MG63 (cell line): Measurements from ENCODE around the gene KCNQ1OT1. TPM values are rescaled to one million over a fixed set of nuclear protein-coding genes. Genes with fewer than 3 reads are reported as not detected.

ENCODE experiments used
- DNase-seq: peaks from one replicate; pipeline ENCODE4 v3.0.0-alpha.2; 2020
- H3K27me3 ChIP-seq: fragments of 250-450 bp; sonication (Bioruptor Pico); 2 replicates; pipeline ENCODE4 v1.5.1; 2020; ENCODE audit warnings: mild to moderate bottlenecking, moderate library complexity
- H3K36me3 ChIP-seq: fragments of 250-450 bp; sonication (Bioruptor Pico); 2 replicates; pipeline ENCODE4 v1.5.1; 2020; ENCODE audit warnings: mild to moderate bottlenecking, moderate library complexity
- H3K4me3 ChIP-seq: fragments of 250-450 bp; sonication (Bioruptor Pico); 2 replicates; pipeline ENCODE4 v1.5.1; 2020; ENCODE audit warnings: mild to moderate bottlenecking, moderate library complexity
- H3K9me3 ChIP-seq: fragments of 250-450 bp; sonication (Bioruptor Pico); 2 replicates; pipeline ENCODE4 v1.5.1; 2020; ENCODE audit warnings: mild to moderate bottlenecking, moderate library complexity
- total RNA-seq: library from RNA; depleted of rRNA; stranded (reverse); fragments of >200 nt; shearing (Covaris generic); gene quantifications from 2 replicates; pipeline ENCODE4 v1.2.3, GENCODE V29; 2014; ENCODE audit warnings: low replicate concordance

Gene KCNQ1OT1
- total RNA-seq, 1 experiment from 2014 or later, result 0.16 TPM

- no peak for DNase-seq
- Histone ChIP-seq H3K36me3 (no peaks in the 10 kb centered on the region), H3K27me3 (no peaks in the 10 kb centered on the region), H3K9me3 (no peaks in the 10 kb centered on the region), H3K4me3 (no peak overlapping the region)
Observed at GRCh38 chr11:2573240-2574042, 126.4 kb downstream of the KCNQ1OT1 start.

- no peak for DNase-seq
- H3K27me3 ChIP-seq, result no peaks in the 10 kb centered on the region
Observed at GRCh38 chr11:2572491-2573239, 127.1 kb downstream of the KCNQ1OT1 start.

DNA sequence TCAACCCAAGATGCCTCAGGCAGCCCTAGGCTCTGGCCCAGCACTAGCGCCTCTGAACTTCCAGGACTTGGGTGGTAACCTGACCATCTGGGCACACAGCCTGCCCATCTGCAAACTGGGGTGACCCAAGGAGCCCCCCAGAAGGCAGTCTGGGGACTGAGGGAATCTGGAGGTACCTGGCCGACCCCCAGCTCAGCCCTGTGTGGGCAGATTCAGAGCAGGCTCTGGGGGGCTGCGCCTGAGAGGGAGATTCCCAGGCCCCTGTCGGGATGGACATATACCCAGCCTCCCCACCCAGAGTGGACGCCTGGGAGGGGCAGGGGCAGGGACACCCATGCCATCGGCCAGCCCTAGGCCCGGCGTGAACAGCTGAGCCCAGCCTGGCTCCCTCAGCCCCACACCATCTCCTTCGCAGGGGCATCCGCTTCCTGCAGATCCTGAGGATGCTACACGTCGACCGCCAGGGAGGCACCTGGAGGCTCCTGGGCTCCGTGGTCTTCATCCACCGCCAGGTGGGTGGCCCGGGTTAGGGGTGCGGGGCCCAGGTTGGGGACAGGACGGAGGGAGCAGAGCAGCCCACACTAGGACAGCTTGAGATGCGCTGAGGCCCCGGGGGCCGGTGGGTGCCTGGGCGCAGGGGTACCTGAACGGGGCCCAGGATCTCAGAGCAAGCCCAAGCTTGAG, 128.1 kb downstream of the KCNQ1OT1 start:
- Histone ChIP-seq H3K27me3 (no peaks in the 10 kb centered on the region), H3K36me3 (no peaks in the 10 kb centered on the region), H3K4me3 (no peak overlapping the region), H3K9me3 (no peaks in the 10 kb centered on the region)
- DNase-seq, result no peak

More at GRCh38 chr11:2572491-2573239, 127.1 kb downstream of the KCNQ1OT1 start:
- H3K4me3 ChIP-seq, result no peak overlapping the region
- no peaks in the 10 kb centered on the region for H3K36me3 ChIP-seq
- no peaks in the 10 kb centered on the region for H3K9me3 ChIP-seq

DNA sequence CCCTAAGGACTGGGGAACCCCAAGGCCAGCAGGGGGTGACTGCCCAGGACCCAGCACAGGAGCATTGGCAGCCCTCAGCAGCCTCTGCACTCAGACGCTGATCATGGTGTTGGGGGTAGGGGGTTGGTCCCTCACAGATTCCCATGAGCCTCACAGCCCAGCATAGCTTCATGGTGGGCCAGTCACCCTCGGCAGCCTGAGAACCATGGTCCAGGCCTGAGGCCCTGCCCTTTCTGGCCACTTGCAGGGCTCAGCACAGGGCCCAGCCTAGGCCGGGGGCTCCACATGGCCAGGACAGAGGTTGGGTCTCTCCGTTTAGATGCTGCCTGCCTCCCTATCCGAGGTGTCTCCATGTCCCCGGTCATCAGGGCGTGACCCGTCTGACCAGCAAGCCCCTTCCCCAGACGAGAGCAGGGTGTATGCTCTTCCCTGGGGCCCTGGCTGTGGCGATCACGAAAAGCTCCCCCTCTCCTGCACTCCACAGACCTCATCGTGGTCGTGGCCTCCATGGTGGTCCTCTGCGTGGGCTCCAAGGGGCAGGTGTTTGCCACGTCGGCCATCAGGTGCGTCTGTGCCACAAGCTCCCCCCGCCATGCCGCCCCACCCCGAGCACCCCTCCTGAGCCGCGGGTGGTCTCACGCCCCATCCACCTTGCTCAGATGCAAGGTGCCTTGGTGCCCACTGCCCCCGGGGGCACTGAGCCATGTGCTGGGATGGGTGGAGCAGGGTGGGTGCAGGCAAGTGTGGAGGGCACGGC, 128.8 kb downstream of the KCNQ1OT1 start:
- Histone ChIP-seq H3K4me3 (no peak overlapping the region), H3K36me3 (no peaks in the 10 kb centered on the region), H3K27me3 (no peaks in the 10 kb centered on the region), H3K9me3 (no peaks in the 10 kb centered on the region)
- no peak for DNase-seq

DNA sequence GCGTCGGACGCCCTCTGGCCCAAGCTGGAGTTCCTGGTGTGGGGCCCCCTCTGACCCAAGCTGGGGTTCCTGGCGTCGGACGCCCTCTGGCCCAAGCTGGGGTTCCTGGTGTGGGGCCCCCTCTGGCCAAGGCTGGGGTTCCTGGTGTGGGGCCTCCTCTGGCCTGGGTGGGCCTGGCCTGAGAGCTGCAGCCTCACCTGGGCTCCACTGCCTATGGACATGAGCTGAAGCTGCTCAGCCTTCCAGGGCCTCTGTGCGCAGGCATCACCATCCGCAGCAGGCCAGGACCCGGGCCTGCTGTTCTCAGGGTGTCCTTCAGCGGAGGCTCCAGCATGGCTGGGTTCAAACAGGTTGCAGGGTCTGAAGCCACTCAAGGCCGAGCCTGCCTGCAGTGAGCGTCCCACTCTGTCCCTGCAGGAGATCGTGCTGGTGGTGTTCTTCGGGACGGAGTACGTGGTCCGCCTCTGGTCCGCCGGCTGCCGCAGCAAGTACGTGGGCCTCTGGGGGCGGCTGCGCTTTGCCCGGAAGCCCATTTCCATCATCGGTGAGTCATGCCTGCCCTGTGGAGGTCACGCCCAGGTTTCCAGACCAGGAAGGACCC, 129.5 kb downstream of the KCNQ1OT1 start:
- Histone ChIP-seq H3K27me3 (no peaks in the 10 kb centered on the region), H3K4me3 (no peak overlapping the region), H3K36me3 (no peaks in the 10 kb centered on the region), H3K9me3 (no peaks in the 10 kb centered on the region)
- DNase-seq, result no peak

GRCh38 chr11:2569731-2570210, 130.0 kb downstream of the KCNQ1OT1 start:
- Histone ChIP-seq H3K27me3 (no peaks in the 10 kb centered on the region), H3K4me3 (no peak overlapping the region), H3K9me3 (no peaks in the 10 kb centered on the region), H3K36me3 (no peaks in the 10 kb centered on the region)
- no peak for DNase-seq

DNA sequence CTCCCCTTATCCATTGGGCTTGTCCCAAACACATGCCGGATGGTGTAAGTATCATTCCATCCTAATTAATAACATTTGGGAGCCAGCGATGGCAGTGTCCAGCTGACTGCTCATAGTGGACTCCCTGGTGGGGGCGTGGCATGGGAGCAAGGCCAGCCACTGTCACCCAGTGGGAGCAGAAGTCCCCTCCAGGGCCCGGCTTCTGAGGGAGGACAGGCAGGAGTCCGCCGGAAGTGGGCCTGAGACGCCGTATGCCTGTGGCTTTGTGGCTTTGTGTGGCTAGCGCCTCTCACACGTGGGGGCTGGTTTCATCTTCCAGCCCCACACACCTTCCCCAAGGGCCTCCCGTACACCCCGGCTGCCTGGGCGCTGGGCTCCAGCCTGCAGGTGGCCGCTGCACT, 130.5 kb downstream of the KCNQ1OT1 start:
- Histone ChIP-seq H3K27me3 (no peaks in the 10 kb centered on the region), H3K9me3 (no peaks in the 10 kb centered on the region), H3K36me3 (no peaks in the 10 kb centered on the region), H3K4me3 (no peak overlapping the region)
- DNase-seq, result no peak

DNA sequence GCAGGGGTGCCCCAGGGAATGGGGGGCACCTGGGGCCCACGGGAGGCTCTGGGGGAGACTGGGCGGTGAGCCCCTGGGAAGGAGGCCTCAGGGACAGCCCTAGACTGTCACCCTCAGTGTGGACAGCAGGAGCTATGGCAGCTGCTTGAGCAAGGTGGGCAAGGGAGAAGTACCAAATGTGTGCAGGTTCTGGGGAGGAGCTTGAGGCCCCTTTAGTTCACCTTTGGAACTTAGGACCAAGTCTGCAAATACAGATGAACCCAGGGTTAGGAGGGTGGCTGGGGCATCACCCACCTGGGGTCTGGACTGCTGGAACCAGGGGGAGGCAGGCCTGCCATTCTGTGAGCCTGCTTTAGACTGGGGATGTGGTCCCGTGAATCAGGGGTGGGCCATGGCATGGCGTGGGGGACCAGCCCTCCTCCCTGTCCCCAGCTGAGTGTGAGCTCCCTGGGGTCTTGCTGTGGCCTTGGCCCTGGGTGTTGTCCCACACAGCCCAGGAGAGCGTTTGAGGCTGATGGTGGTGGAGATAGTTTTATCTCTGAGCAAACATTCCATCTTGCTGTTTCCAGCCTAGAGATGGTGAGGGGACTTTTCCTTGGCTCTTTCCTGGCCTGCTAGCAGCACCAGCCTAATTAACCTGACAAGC, 132.6 kb downstream of the KCNQ1OT1 start:
- H3K27me3 ChIP-seq, result no peaks in the 10 kb centered on the region
- H3K9me3 ChIP-seq, result no peaks in the 10 kb centered on the region
- no peak for DNase-seq
- no peaks in the 10 kb centered on the region for H3K36me3 ChIP-seq
- no peak overlapping the region for H3K4me3 ChIP-seq

GRCh38 chr11:2566223-2567025, 133.4 kb downstream of the KCNQ1OT1 start:
- H3K27me3 ChIP-seq, result no peaks in the 10 kb centered on the region
- no peak overlapping the region for H3K4me3 ChIP-seq
- DNase-seq, result no peak
- H3K9me3 ChIP-seq, result no peaks in the 10 kb centered on the region
- H3K36me3 ChIP-seq, result no peaks in the 10 kb centered on the region

- DNase-seq, result no peak
- no peaks in the 10 kb centered on the region for H3K36me3 ChIP-seq
- H3K27me3 ChIP-seq, result no peaks in the 10 kb centered on the region
- no peaks in the 10 kb centered on the region for H3K9me3 ChIP-seq
- no peak overlapping the region for H3K4me3 ChIP-seq
Observed at GRCh38 chr11:2565447-2566222, 134.2 kb downstream of the KCNQ1OT1 start.

GRCh38 chr11:2564588-2565425, 135.0 kb downstream of the KCNQ1OT1 start:
- DNase-seq, result no peak

GRCh38 chr11:2564008-2564530, 135.7 kb downstream of the KCNQ1OT1 start:
- no peaks in the 10 kb centered on the region for H3K9me3 ChIP-seq
- H3K36me3 ChIP-seq, result no peaks in the 10 kb centered on the region
- no peak overlapping the region for H3K4me3 ChIP-seq
- DNase-seq, result no peak
- H3K27me3 ChIP-seq, result no peaks in the 10 kb centered on the region

More at GRCh38 chr11:2564588-2565425, 135.0 kb downstream of the KCNQ1OT1 start:
- Histone ChIP-seq H3K4me3 (no peak overlapping the region), H3K36me3 (no peaks in the 10 kb centered on the region), H3K27me3 (no peaks in the 10 kb centered on the region), H3K9me3 (no peaks in the 10 kb centered on the region)

DNA sequence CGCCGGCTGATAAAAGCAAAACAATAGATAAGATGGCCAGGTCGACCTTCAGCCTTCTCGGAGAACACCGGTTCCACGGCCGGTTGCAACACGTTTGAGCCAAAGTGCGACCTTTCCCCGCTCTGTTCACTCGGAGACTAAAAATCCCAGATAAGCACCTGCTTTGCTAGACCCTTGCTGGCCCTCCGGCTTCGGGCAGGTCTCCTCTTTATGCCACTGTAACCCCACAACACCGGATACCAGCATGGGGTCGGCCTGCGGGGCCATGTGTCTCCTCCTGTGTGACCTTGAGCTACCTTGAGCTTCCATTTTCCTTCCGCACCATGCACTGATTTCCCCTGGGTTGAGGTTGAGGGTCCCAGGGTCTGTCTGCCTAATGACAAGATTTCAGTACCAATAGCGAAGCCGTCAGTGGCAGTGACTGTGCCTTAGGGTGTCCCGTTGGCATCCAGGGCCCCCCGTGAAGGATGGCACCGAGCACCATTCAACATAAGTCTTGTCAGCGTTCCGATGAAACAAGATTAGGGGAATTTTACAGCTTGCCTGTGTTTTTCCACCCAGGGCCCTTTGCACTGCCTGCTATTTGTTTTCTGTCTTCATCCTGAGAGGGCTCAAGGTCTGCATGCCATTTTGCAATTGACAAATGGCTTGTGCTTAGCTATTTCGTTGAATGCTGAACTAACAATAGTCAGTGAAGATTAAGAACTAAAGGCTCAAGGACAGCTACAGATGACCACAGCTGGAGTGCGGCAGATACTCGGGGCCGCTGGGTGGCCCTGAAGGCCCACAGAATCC, 136.4 kb downstream of the KCNQ1OT1 start:
- no peak for DNase-seq
- Histone ChIP-seq H3K36me3 (no peaks in the 10 kb centered on the region), H3K9me3 (no peaks in the 10 kb centered on the region), H3K27me3 (no peaks in the 10 kb centered on the region), H3K4me3 (no peak overlapping the region)
